ENCODE results near the gene EEF1AKMT3. TPM values are rescaled to one million over a fixed set of nuclear protein-coding genes. Genes with fewer than 3 reads are reported as not detected.

The EEF1AKMT3 gene
- total and polyA plus RNA-seq, 5 donors from 2014 or later, result 1.8 to 7.6 (median 2.8) TPM

GRCh38 chr12:57766464-57767304, 5.7 kb upstream of the EEF1AKMT3 start, which contains the start of gene CYP27B1:
CYP27B1 (minus strand) TSS chr12:57767078; CDS start chr12:57767041, 37 bp downstream.
- DNase-seq, result no peak
- H3K27me3 Mint-ChIP-seq, result peaks cover 30% of the 10 kb centered on the region
- peaks cover 5 to 39% (median 19%) of the 10 kb centered on the region in 4 donors for H3K4me1 Mint-ChIP-seq

GRCh38 chr12:57767305-57767698, 5.1 kb upstream of the EEF1AKMT3 start:
- Histone ChIP-seq H3K4me3 (ENCODE audit: low read depth, low read length) (no peak overlapping the region), H3K27me3 (ENCODE audit: control insufficient read depth, insufficient read depth, low read length) (peaks cover 22% of the 10 kb centered on the region), H3K4me1 (ENCODE audit: control insufficient read depth, insufficient read depth, low read length, poor library complexity, severe bottlenecking) (peaks cover 36% of the 10 kb centered on the region), H3K27ac (ENCODE audit: insufficient read depth, low read length, poor library complexity, severe bottlenecking) (no peak overlapping the region), H3K9me3 (ENCODE audit: control insufficient read depth in 2 of 2, low read length in 2 of 2) (no peaks in the 10 kb centered on the region), H3K36me3 (ENCODE audit: control insufficient read depth, insufficient read depth, low read length) (no peaks in the 10 kb centered on the region)
- ATAC-seq (ENCODE audit: low read depth in 2 of 2) (no peak), DNase-seq (no peak)
- peak overlapping the region in 1 of 4 donors; percentile 85 for H3K4me3 Mint-ChIP-seq
- peaks cover 34% of the 10 kb centered on the region for H3K27me3 Mint-ChIP-seq
- H3K4me1 Mint-ChIP-seq, result peaks cover 5 to 43% (median 23%) of the 10 kb centered on the region in 4 donors
- no peaks in the 10 kb centered on the region for H3K9me3 Mint-ChIP-seq
- H3K36me3 Mint-ChIP-seq, result peaks cover 13% of the 10 kb centered on the region
- no peak overlapping the region for H3K27ac Mint-ChIP-seq

More at GRCh38 chr12:57766464-57767304, 5.7 kb upstream of the EEF1AKMT3 start, which contains the start of gene CYP27B1:
- H3K9me3 Mint-ChIP-seq, result no peaks in the 10 kb centered on the region
- H3K36me3 ChIP-seq (ENCODE audit: control insufficient read depth, insufficient read depth, low read length), result no peaks in the 10 kb centered on the region
- no peaks in the 10 kb centered on the region for H3K9me3 ChIP-seq (ENCODE audit: control insufficient read depth in 2 of 2, low read length in 2 of 2)
- no peak within 1 kb of the TSS for H3K27ac ChIP-seq (ENCODE audit: insufficient read depth, low read length, poor library complexity, severe bottlenecking)
- H3K27me3 ChIP-seq (ENCODE audit: control insufficient read depth, insufficient read depth, low read length), result peaks cover 22% of the 10 kb centered on the region
- no peak for ATAC-seq (ENCODE audit: low read depth in 2 of 2)
- H3K4me3 ChIP-seq (ENCODE audit: low read depth, low read length), result peak within 1 kb of the TSS; percentile 62
- peak within 1 kb of the TSS; percentile 28 to 95 (median 84) for H3K4me3 Mint-ChIP-seq
- H3K4me1 ChIP-seq (ENCODE audit: control insufficient read depth, insufficient read depth, low read length, poor library complexity, severe bottlenecking), result peaks cover 32% of the 10 kb centered on the region
- peaks cover 13% of the 10 kb centered on the region for H3K36me3 Mint-ChIP-seq
- H3K27ac Mint-ChIP-seq, result no peak within 1 kb of the TSS

- H3K27me3 ChIP-seq (ENCODE audit: control insufficient read depth, insufficient read depth, low read length), result peaks cover 22% of the 10 kb centered on the region
- H3K4me1 ChIP-seq (ENCODE audit: control insufficient read depth, insufficient read depth, low read length, poor library complexity, severe bottlenecking), result peaks cover 42% of the 10 kb centered on the region
- DNase-seq, result no peak
- peak overlapping the region in 2 of 4 donors; percentile 43 to 95 for H3K4me3 Mint-ChIP-seq
- peaks cover 34% of the 10 kb centered on the region for H3K27me3 Mint-ChIP-seq
- no peak for ATAC-seq (ENCODE audit: low read depth in 2 of 2)
- H3K4me3 ChIP-seq (ENCODE audit: low read depth, low read length), result no peak overlapping the region
- H3K36me3 ChIP-seq (ENCODE audit: control insufficient read depth, insufficient read depth, low read length), result no peaks in the 10 kb centered on the region
- H3K27ac ChIP-seq (ENCODE audit: insufficient read depth, low read length, poor library complexity, severe bottlenecking), result no peak overlapping the region
- H3K9me3 ChIP-seq (ENCODE audit: control insufficient read depth in 2 of 2, low read length in 2 of 2), result no peaks in the 10 kb centered on the region
- peaks cover 5 to 45% (median 23%) of the 10 kb centered on the region in 4 donors for H3K4me1 Mint-ChIP-seq
- H3K9me3 Mint-ChIP-seq, result no peaks in the 10 kb centered on the region
- H3K27ac Mint-ChIP-seq, result no peak overlapping the region
- H3K36me3 Mint-ChIP-seq, result peaks cover 13% of the 10 kb centered on the region
These were observed 4.5 kb upstream of the EEF1AKMT3 start for GRCh38 chr12:57767876-57768275.

GRCh38 chr12:57769594-57769993, 2.8 kb upstream of the EEF1AKMT3 start:
- no peak overlapping the region for H3K27ac ChIP-seq (ENCODE audit: insufficient read depth, low read length, poor library complexity, severe bottlenecking)
- peaks cover 23% of the 10 kb centered on the region for H3K27me3 Mint-ChIP-seq
- no peak overlapping the region for H3K4me3 ChIP-seq (ENCODE audit: low read depth, low read length)
- no peaks in the 10 kb centered on the region for H3K9me3 ChIP-seq (ENCODE audit: control insufficient read depth in 2 of 2, low read length in 2 of 2)
- peak overlapping the region; percentile 15 to 95 (median 64) for H3K4me3 Mint-ChIP-seq
- DNase-seq (no peak), ATAC-seq (ENCODE audit: low read depth in 2 of 2) (no peak)
- H3K36me3 Mint-ChIP-seq, result peaks cover 13% of the 10 kb centered on the region
- H3K27me3 ChIP-seq (ENCODE audit: control insufficient read depth, insufficient read depth, low read length), result peaks cover 12% of the 10 kb centered on the region
- H3K36me3 ChIP-seq (ENCODE audit: control insufficient read depth, insufficient read depth, low read length), result no peaks in the 10 kb centered on the region
- H3K4me1 Mint-ChIP-seq, result peaks cover 5 to 38% (median 15%) of the 10 kb centered on the region in 4 donors
- no peak overlapping the region for H3K27ac Mint-ChIP-seq
- H3K4me1 ChIP-seq (ENCODE audit: control insufficient read depth, insufficient read depth, low read length, poor library complexity, severe bottlenecking), result peaks cover 42% of the 10 kb centered on the region
- no peaks in the 10 kb centered on the region for H3K9me3 Mint-ChIP-seq

GRCh38 chr12:57770734-57771133, 1.7 kb upstream of the EEF1AKMT3 start:
- H3K27me3 Mint-ChIP-seq, result peaks cover 16% of the 10 kb centered on the region
- no peaks in the 10 kb centered on the region for H3K9me3 Mint-ChIP-seq
- peaks cover 13% of the 10 kb centered on the region for H3K36me3 Mint-ChIP-seq
- H3K4me1 Mint-ChIP-seq, result peaks cover 5 to 27% (median 13%) of the 10 kb centered on the region in 4 donors
- ATAC-seq (ENCODE audit: low read depth in 2 of 2) (no peak), DNase-seq (no peak)
- H3K27ac Mint-ChIP-seq, result peak overlapping the region in 1 of 3 donors; percentile 98
- peak overlapping the region; percentile 33 to 95 (median 70) for H3K4me3 Mint-ChIP-seq
- Histone ChIP-seq H3K9me3 (ENCODE audit: control insufficient read depth in 2 of 2, low read length in 2 of 2) (no peaks in the 10 kb centered on the region), H3K4me1 (ENCODE audit: control insufficient read depth, insufficient read depth, low read length, poor library complexity, severe bottlenecking) (peaks cover 30% of the 10 kb centered on the region), H3K4me3 (ENCODE audit: low read depth, low read length) (no peak overlapping the region), H3K27me3 (ENCODE audit: control insufficient read depth, insufficient read depth, low read length) (peaks cover 12% of the 10 kb centered on the region), H3K36me3 (ENCODE audit: control insufficient read depth, insufficient read depth, low read length) (no peaks in the 10 kb centered on the region), H3K27ac (ENCODE audit: insufficient read depth, low read length, poor library complexity, severe bottlenecking) (no peak overlapping the region)

- Histone ChIP-seq H3K27me3 (ENCODE audit: control insufficient read depth, insufficient read depth, low read length) (peaks cover 8% of the 10 kb centered on the region), H3K4me3 (ENCODE audit: low read depth, low read length) (peak overlapping the region; percentile 76), H3K9me3 (ENCODE audit: control insufficient read depth in 2 of 2, low read length in 2 of 2) (no peaks in the 10 kb centered on the region), H3K27ac (ENCODE audit: insufficient read depth, low read length, poor library complexity, severe bottlenecking) (peak overlapping the region; percentile 86), H3K36me3 (ENCODE audit: control insufficient read depth, insufficient read depth, low read length) (no peaks in the 10 kb centered on the region), H3K4me1 (ENCODE audit: control insufficient read depth, insufficient read depth, low read length, poor library complexity, severe bottlenecking) (peaks cover 24% of the 10 kb centered on the region)
- Mint-ChIP-seq H3K27me3 (peaks cover 12% of the 10 kb centered on the region), H3K4me3 (peak overlapping the region; percentile 93 to 97 (median 94)), H3K36me3 (peaks cover 13% of the 10 kb centered on the region), H3K27ac (peak overlapping the region; percentile 92 to 99 (median 98)), H3K9me3 (no peaks in the 10 kb centered on the region), H3K4me1 (peaks cover 3 to 26% (median 11%) of the 10 kb centered on the region in 4 donors)
- ATAC-seq (ENCODE audit: low read depth in 2 of 2) (peak in 1 of 2 donors; percentile 37), DNase-seq (peak in 2 of 3 donors; percentile 75 to 89)
These were observed 1.1 kb upstream of the EEF1AKMT3 start for GRCh38 chr12:57771236-57771872.

GRCh38 chr12:57771873-57772428, 463 bp upstream of the EEF1AKMT3 start, which contains the start of gene METTL1:
METTL1 (minus strand) TSS chr12:57772105; CDS start chr12:57772083, 22 bp downstream.
- ATAC-seq (ENCODE audit: low read depth in 2 of 2) (peak; percentile 88 to 93), DNase-seq (peak; percentile 84 to 96 (median 86))
- Mint-ChIP-seq H3K27ac (peak within 1 kb of the TSS; percentile 92 to 99 (median 98)), H3K36me3 (peaks cover 13% of the 10 kb centered on the region), H3K4me3 (peak within 1 kb of the TSS; percentile 93 to 97 (median 94)), H3K4me1 (peaks cover 0 to 20% (median 8%) of the 10 kb centered on the region in 4 donors), H3K9me3 (no peaks in the 10 kb centered on the region), H3K27me3 (peaks cover 7% of the 10 kb centered on the region)
- peaks cover 2% of the 10 kb centered on the region for H3K27me3 ChIP-seq (ENCODE audit: control insufficient read depth, insufficient read depth, low read length)
- H3K27ac ChIP-seq (ENCODE audit: insufficient read depth, low read length, poor library complexity, severe bottlenecking), result peak within 1 kb of the TSS; percentile 86
- no peaks in the 10 kb centered on the region for H3K9me3 ChIP-seq (ENCODE audit: control insufficient read depth in 2 of 2, low read length in 2 of 2)
- peaks cover 19% of the 10 kb centered on the region for H3K4me1 ChIP-seq (ENCODE audit: control insufficient read depth, insufficient read depth, low read length, poor library complexity, severe bottlenecking)
- H3K4me3 ChIP-seq (ENCODE audit: low read depth, low read length), result peak within 1 kb of the TSS; percentile 83
- H3K36me3 ChIP-seq (ENCODE audit: control insufficient read depth, insufficient read depth, low read length), result no peaks in the 10 kb centered on the region
